Natural killer cell (primary cell): ENCODE measurements around the gene POLR2I. TPM values are rescaled to one million over a fixed set of nuclear protein-coding genes. Genes with fewer than 3 reads are reported as not detected.

ENCODE experiments used
- ATAC-seq, 3 donors: fragments of 150-1000 bp in 2 of 3; fragments of 200-7000 bp in 1 of 3; cut with Tn5 transposase; 1 replicate in 1 of 3; 2 replicates in 2 of 3; pipeline ENCODE4 v1.10.0; 2021; ENCODE audit warnings: mild to moderate bottlenecking in 2 of 3, moderate library complexity in 2 of 3
- DNase-seq, 2 donors: peaks; one replicate each; pipeline versions ENCODE4 v3.0.0 to v3.0.0-alpha.2; 2013 to 2021; ENCODE audit warnings: mixed read lengths in 1 of 2
- H3K27ac ChIP-seq: one replicate; pipeline ENCODE4 v1.5.1; 2013; ENCODE audit warnings: mild to moderate bottlenecking, low read length
- H3K27me3 ChIP-seq: one replicate; pipeline ENCODE4 v1.6.1; 2013; ENCODE audit warnings: low read length; ENCODE audit not compliant: control insufficient read depth, insufficient read depth
- H3K36me3 ChIP-seq: one replicate; pipeline ENCODE4 v1.6.1; 2013; ENCODE audit warnings: low read length; ENCODE audit not compliant: control insufficient read depth, insufficient read depth
- H3K4me1 ChIP-seq: one replicate; pipeline ENCODE4 v1.6.1; 2013; ENCODE audit warnings: low read length; ENCODE audit not compliant: control insufficient read depth, insufficient read depth
- H3K4me3 ChIP-seq: one replicate; pipeline ENCODE4 v1.5.1; 2013; ENCODE audit warnings: low read length
- H3K9me3 ChIP-seq: one replicate; pipeline ENCODE4 v1.6.1; 2013; ENCODE audit warnings: low read length; ENCODE audit not compliant: control insufficient read depth, insufficient read depth
- H3K27ac Mint-ChIP-seq, 2 donors: one replicate each; pipeline ENCODE4 v1.8.0; 2022; ENCODE audit warnings: mild to moderate bottlenecking in 2 of 2, mixed read lengths in 2 of 2, moderate library complexity in 1 of 2
- H3K27me3 Mint-ChIP-seq, 2 donors: one replicate each; pipeline ENCODE4 v1.8.0; 2022; ENCODE audit warnings: low read depth in 2 of 2, mixed read lengths in 2 of 2
- H3K36me3 Mint-ChIP-seq: one replicate; pipeline ENCODE4 v1.8.0; 2022; ENCODE audit warnings: mixed read lengths
- H3K4me1 Mint-ChIP-seq, 2 donors: one replicate each; pipeline ENCODE4 v1.8.0; 2022; ENCODE audit warnings: mixed read lengths in 2 of 2
- H3K4me3 Mint-ChIP-seq: one replicate; pipeline ENCODE4 v1.8.0; 2022; ENCODE audit warnings: mild to moderate bottlenecking, moderate library complexity, mixed read lengths
- H3K9me3 Mint-ChIP-seq, 2 donors: one replicate each; pipeline ENCODE4 v1.8.0; 2022; ENCODE audit warnings: mixed read lengths in 2 of 2
- WGBS: methylation state at CpG from one replicate; pipeline ENCODE4 v1.1.7; 2013; ENCODE audit warnings: missing lambda C conversion rate; ENCODE audit not compliant: insufficient coverage; 5-methylcytosine and 5-hydroxymethylcytosine counted together
- intact Hi-C: fragments of 100-400 bp; cut with micrococcal nuclease; formaldehyde crosslinking; loops from one replicate; pipeline ENCODE4 v1.14.2; 2022
- total RNA-seq, 4 donors: library from RNA; stranded (reverse); fragments of 120-200 nt in 1 of 4; gene quantifications; one replicate each; pipeline versions ENCODE4 v1.2.3 to v1.2.4, GENCODE V29; 2013 to 2022
- TF ChIP-seq, protein P1 (sequence below): fragments of 200-600 bp; IDR thresholded peaks from one replicate; pipeline ENCODE4 v1.8.0; 2022; ENCODE audit warnings: antibody characterized with exemption

Gene POLR2I
- total RNA-seq, 3 donors from 2014 or later (not counting 1 experiment from before 2014, with no cell fraction given) = 26.6 to 33.4 (median 31.8) TPM

DNA sequence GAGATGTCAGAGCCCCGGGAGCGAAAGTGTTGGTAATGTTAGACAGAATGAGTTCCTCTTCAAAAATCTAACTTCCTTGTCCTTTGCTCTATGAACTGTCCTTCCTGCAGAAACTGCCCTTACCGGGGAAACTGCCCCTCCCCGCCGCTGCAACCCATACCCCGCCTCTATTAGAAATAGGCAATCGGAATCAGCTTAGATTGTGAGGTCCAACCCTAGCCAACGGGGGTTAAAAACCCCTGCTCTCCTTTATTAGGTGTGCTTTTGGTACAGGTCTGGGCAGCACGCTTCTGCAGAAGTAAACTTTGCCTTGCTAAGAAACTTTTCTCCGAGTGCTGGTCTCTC lies 13.7 kb upstream of the POLR2I start:
- ATAC-seq = no peak
- H3K27ac ChIP-seq = peak overlapping the region; percentile 86
- intact Hi-C loops = no loop called here
- peak overlapping the region; percentile 87 for H3K4me3 ChIP-seq
- peaks cover 27 to 35% of the 10 kb centered on the region in 2 donors for H3K4me1 Mint-ChIP-seq
- 21% methylated on average over 10 of the region's 10 CpGs for WGBS
- no peaks in the 10 kb centered on the region for H3K9me3 ChIP-seq
- peak overlapping the region; percentile 92 for H3K4me3 Mint-ChIP-seq
- no peaks in the 10 kb centered on the region for H3K27me3 Mint-ChIP-seq
- peaks cover 44% of the 10 kb centered on the region for H3K4me1 ChIP-seq
- no peaks in the 10 kb centered on the region for H3K27me3 ChIP-seq
- TF ChIP-seq, protein P1, sequence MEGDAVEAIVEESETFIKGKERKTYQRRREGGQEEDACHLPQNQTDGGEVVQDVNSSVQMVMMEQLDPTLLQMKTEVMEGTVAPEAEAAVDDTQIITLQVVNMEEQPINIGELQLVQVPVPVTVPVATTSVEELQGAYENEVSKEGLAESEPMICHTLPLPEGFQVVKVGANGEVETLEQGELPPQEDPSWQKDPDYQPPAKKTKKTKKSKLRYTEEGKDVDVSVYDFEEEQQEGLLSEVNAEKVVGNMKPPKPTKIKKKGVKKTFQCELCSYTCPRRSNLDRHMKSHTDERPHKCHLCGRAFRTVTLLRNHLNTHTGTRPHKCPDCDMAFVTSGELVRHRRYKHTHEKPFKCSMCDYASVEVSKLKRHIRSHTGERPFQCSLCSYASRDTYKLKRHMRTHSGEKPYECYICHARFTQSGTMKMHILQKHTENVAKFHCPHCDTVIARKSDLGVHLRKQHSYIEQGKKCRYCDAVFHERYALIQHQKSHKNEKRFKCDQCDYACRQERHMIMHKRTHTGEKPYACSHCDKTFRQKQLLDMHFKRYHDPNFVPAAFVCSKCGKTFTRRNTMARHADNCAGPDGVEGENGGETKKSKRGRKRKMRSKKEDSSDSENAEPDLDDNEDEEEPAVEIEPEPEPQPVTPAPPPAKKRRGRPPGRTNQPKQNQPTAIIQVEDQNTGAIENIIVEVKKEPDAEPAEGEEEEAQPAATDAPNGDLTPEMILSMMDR = no peak
- H3K27ac Mint-ChIP-seq = peak overlapping the region; percentile 91
- H3K9me3 Mint-ChIP-seq = no peaks in the 10 kb centered on the region
- no peak for DNase-seq
- H3K36me3 ChIP-seq = peaks cover 17% of the 10 kb centered on the region
- H3K36me3 Mint-ChIP-seq = no peaks in the 10 kb centered on the region

- ATAC-seq (no peak), DNase-seq (peak in 1 of 2 donors; percentile 23)
- Mint-ChIP-seq H3K36me3 (no peaks in the 10 kb centered on the region), H3K27me3 (no peaks in the 10 kb centered on the region), H3K4me1 (peaks cover 12 to 23% of the 10 kb centered on the region in 2 donors), H3K4me3 (peak overlapping the region; percentile 28), H3K9me3 (no peaks in the 10 kb centered on the region), H3K27ac (no peak overlapping the region)
- WGBS = 67% methylated on average over 9 of the region's 9 CpGs
- Histone ChIP-seq H3K4me1 (peaks cover 18% of the 10 kb centered on the region), H3K4me3 (no peak overlapping the region), H3K9me3 (no peaks in the 10 kb centered on the region), H3K27ac (no peak overlapping the region), H3K27me3 (no peaks in the 10 kb centered on the region), H3K36me3 (peaks cover 34% of the 10 kb centered on the region)
- intact Hi-C loops = loop anchor here (1.0 kb wide), 1 partner anchor 46 kb away; no protein-coding TSS in a partner anchor
- TF ChIP-seq, protein P1 = no peak
These were observed 10.9 kb upstream of the POLR2I start for GRCh38 chr19:36125557-36125956.

- H3K4me1 Mint-ChIP-seq = peaks cover 12 to 30% of the 10 kb centered on the region in 2 donors
- Histone ChIP-seq H3K36me3 (peaks cover 58% of the 10 kb centered on the region), H3K4me3 (no peak overlapping the region), H3K4me1 (peaks cover 2% of the 10 kb centered on the region), H3K9me3 (no peaks in the 10 kb centered on the region), H3K27ac (no peak overlapping the region), H3K27me3 (no peaks in the 10 kb centered on the region)
- intact Hi-C loops = no loop called here
- H3K9me3 Mint-ChIP-seq = no peaks in the 10 kb centered on the region
- WGBS = 95% methylated on average over 49 of the region's 49 CpGs
- H3K27ac Mint-ChIP-seq = peak overlapping the region in 1 of 2 donors; percentile 24
- DNase-seq (no peak), ATAC-seq (no peak)
- TF ChIP-seq, protein P1 = no peak
- no peak overlapping the region for H3K4me3 Mint-ChIP-seq
- no peaks in the 10 kb centered on the region for H3K27me3 Mint-ChIP-seq
- H3K36me3 Mint-ChIP-seq = no peaks in the 10 kb centered on the region
These were observed 6.9 kb upstream of the POLR2I start for GRCh38 chr19:36121486-36122124.

DNA sequence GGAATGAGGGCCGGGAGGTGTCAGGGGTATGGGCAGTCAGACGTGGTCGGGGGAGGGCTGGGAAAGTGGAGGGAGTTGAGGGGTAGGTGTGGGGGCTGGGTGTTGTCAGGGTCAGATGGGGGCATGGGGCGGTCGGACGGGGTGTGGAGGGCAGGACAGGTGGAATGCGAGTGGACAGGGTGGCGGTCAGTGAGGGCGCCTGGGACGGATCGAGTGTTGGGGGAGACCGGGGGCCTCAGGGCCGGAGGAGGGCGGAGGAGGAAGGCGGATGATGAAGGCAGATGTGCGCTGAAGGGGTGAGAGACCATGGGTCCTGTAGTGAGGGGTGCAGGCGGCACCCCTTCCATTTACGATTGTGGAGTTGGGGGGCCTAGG lies 6.3 kb upstream of the POLR2I start:
- intact Hi-C loops = no loop called here
- WGBS = 98% methylated on average over 18 of the region's 18 CpGs
- TF ChIP-seq, protein P1 = no peak
- Mint-ChIP-seq H3K27ac (peak overlapping the region in 1 of 2 donors; percentile 22), H3K4me3 (no peak overlapping the region), H3K27me3 (no peaks in the 10 kb centered on the region), H3K9me3 (no peaks in the 10 kb centered on the region), H3K4me1 (peaks cover 18 to 36% of the 10 kb centered on the region in 2 donors), H3K36me3 (no peaks in the 10 kb centered on the region)
- H3K36me3 ChIP-seq = peaks cover 58% of the 10 kb centered on the region
- H3K9me3 ChIP-seq = no peaks in the 10 kb centered on the region
- H3K27me3 ChIP-seq = no peaks in the 10 kb centered on the region
- H3K27ac ChIP-seq = no peak overlapping the region
- H3K4me1 ChIP-seq = peaks cover 9% of the 10 kb centered on the region
- no peak overlapping the region for H3K4me3 ChIP-seq
- no peak for ATAC-seq
- DNase-seq = no peak
